Measurements from ENCODE around the gene CMTM2. TPM values are rescaled to one million over a fixed set of nuclear protein-coding genes. Genes with fewer than 3 reads are reported as not detected.

The CMTM2 gene
- total RNA-seq, 2 donors from 2014 or later = 0.78 to 1.3 TPM

- Mint-ChIP-seq H3K4me3 (peak overlapping the region; percentile 86), H3K27me3 (no peaks in the 10 kb centered on the region), H3K4me1 (peaks cover 34% of the 10 kb centered on the region)
Measured at GRCh38 chr16:66548068-66548467, 31.2 kb upstream of the CMTM2 start.

GRCh38 chr16:66548868-66549267 is 30.4 kb upstream of the CMTM2 start:
- no peak for ATAC-seq (replicated peaks)
- peak overlapping the region; percentile 86 for H3K4me3 Mint-ChIP-seq
- H3K4me1 Mint-ChIP-seq = peaks cover 42% of the 10 kb centered on the region
- H3K36me3 Mint-ChIP-seq (ENCODE audit: low read depth) = peaks cover 25% of the 10 kb centered on the region
- H3K27me3 Mint-ChIP-seq = no peaks in the 10 kb centered on the region
- peak overlapping the region; percentile 94 for H3K27ac Mint-ChIP-seq
- H3K9me3 Mint-ChIP-seq = no peaks in the 10 kb centered on the region

More at GRCh38 chr16:66548068-66548467, 31.2 kb upstream of the CMTM2 start:
- Mint-ChIP-seq H3K27ac (peak overlapping the region; percentile 94), H3K9me3 (no peaks in the 10 kb centered on the region), H3K36me3 (ENCODE audit: low read depth) (peaks cover 17% of the 10 kb centered on the region)
- ATAC-seq (replicated peaks) = no peak

GRCh38 chr16:66549284-66550131 is 29.8 kb upstream of the CMTM2 start, which contains the start of gene TK2:
Gene TK2, minus strand, starts transcription at chr16:66550122. Its CDS starts 61 bp downstream, at chr16:66550061.
- H3K4me3 Mint-ChIP-seq = peak within 1 kb of the TSS; percentile 97
- peaks cover 48% of the 10 kb centered on the region for H3K4me1 Mint-ChIP-seq
- ATAC-seq (replicated peaks) = peak; percentile 31
- H3K27ac Mint-ChIP-seq = peak within 1 kb of the TSS; percentile 94
- H3K27me3 Mint-ChIP-seq = no peaks in the 10 kb centered on the region
- H3K9me3 Mint-ChIP-seq = no peaks in the 10 kb centered on the region
- H3K36me3 Mint-ChIP-seq (ENCODE audit: low read depth) = peaks cover 31% of the 10 kb centered on the region

GRCh38 chr16:66551348-66551759 is 27.9 kb upstream of the CMTM2 start:
- peak overlapping the region; percentile 99 for H3K27ac Mint-ChIP-seq
- H3K9me3 Mint-ChIP-seq = no peaks in the 10 kb centered on the region
- H3K4me3 Mint-ChIP-seq = peak overlapping the region; percentile 97
- ATAC-seq (replicated peaks) = peak; percentile 55
- no peaks in the 10 kb centered on the region for H3K27me3 Mint-ChIP-seq
- peaks cover 66% of the 10 kb centered on the region for H3K4me1 Mint-ChIP-seq
- peaks cover 50% of the 10 kb centered on the region for H3K36me3 Mint-ChIP-seq (ENCODE audit: low read depth)

GRCh38 chr16:66551788-66552285 is 27.4 kb upstream of the CMTM2 start:
- peak overlapping the region; percentile 99 for H3K27ac Mint-ChIP-seq
- no peaks in the 10 kb centered on the region for H3K9me3 Mint-ChIP-seq
- H3K4me1 Mint-ChIP-seq = peaks cover 66% of the 10 kb centered on the region
- H3K36me3 Mint-ChIP-seq (ENCODE audit: low read depth) = peaks cover 52% of the 10 kb centered on the region
- no peaks in the 10 kb centered on the region for H3K27me3 Mint-ChIP-seq
- peak overlapping the region; percentile 97 for H3K4me3 Mint-ChIP-seq
- peak; percentile 7 for ATAC-seq (replicated peaks)

- peak; percentile 76 for ATAC-seq (replicated peaks)
- H3K27ac Mint-ChIP-seq = peak within 1 kb of the TSS; percentile 99
- H3K27me3 Mint-ChIP-seq = no peaks in the 10 kb centered on the region
- H3K4me3 Mint-ChIP-seq = peak within 1 kb of the TSS; percentile 97
- H3K9me3 Mint-ChIP-seq = no peaks in the 10 kb centered on the region
- H3K36me3 Mint-ChIP-seq (ENCODE audit: low read depth) = peaks cover 56% of the 10 kb centered on the region
- peaks cover 65% of the 10 kb centered on the region for H3K4me1 Mint-ChIP-seq
Measured at GRCh38 chr16:66552286-66553177, 26.7 kb upstream of the CMTM2 start, which contains the start of gene CKLF. Gene CKLF, plus strand, starts transcription at chr16:66552576. Its CDS starts 140 bp downstream, at chr16:66552716.

- peak overlapping the region; percentile 99 for H3K27ac Mint-ChIP-seq
- H3K4me3 Mint-ChIP-seq = peak overlapping the region; percentile 97
- peaks cover 63% of the 10 kb centered on the region for H3K36me3 Mint-ChIP-seq (ENCODE audit: low read depth)
- no peaks in the 10 kb centered on the region for H3K9me3 Mint-ChIP-seq
- no peaks in the 10 kb centered on the region for H3K27me3 Mint-ChIP-seq
- H3K4me1 Mint-ChIP-seq = peaks cover 61% of the 10 kb centered on the region
- ATAC-seq (replicated peaks) = peak; percentile 2
Measured at GRCh38 chr16:66553223-66553622, 26.0 kb upstream of the CMTM2 start.

- H3K27ac Mint-ChIP-seq = peak overlapping the region; percentile 99
- H3K9me3 Mint-ChIP-seq = no peaks in the 10 kb centered on the region
- H3K36me3 Mint-ChIP-seq (ENCODE audit: low read depth) = peaks cover 71% of the 10 kb centered on the region
- peaks cover 56% of the 10 kb centered on the region for H3K4me1 Mint-ChIP-seq
- H3K4me3 Mint-ChIP-seq = peak overlapping the region; percentile 97
- no peaks in the 10 kb centered on the region for H3K27me3 Mint-ChIP-seq
- no peak for ATAC-seq (replicated peaks)
Measured at GRCh38 chr16:66554021-66554420, 25.2 kb upstream of the CMTM2 start.

- Mint-ChIP-seq H3K36me3 (ENCODE audit: low read depth) (peaks cover 76% of the 10 kb centered on the region), H3K4me3 (peak overlapping the region; percentile 97), H3K4me1 (peaks cover 55% of the 10 kb centered on the region), H3K27me3 (no peaks in the 10 kb centered on the region), H3K9me3 (no peaks in the 10 kb centered on the region), H3K27ac (peak overlapping the region; percentile 99)
- no peak for ATAC-seq (replicated peaks)
Measured at GRCh38 chr16:66554495-66554894, 24.8 kb upstream of the CMTM2 start.

- H3K36me3 Mint-ChIP-seq (ENCODE audit: low read depth) = peaks cover 94% of the 10 kb centered on the region
- no peaks in the 10 kb centered on the region for H3K27me3 Mint-ChIP-seq
- peaks cover 55% of the 10 kb centered on the region for H3K4me1 Mint-ChIP-seq
- peak overlapping the region; percentile 24 for H3K4me3 Mint-ChIP-seq
- H3K27ac Mint-ChIP-seq = peak overlapping the region; percentile 33
- H3K9me3 Mint-ChIP-seq = no peaks in the 10 kb centered on the region
- no peak for ATAC-seq (replicated peaks)
Measured at GRCh38 chr16:66560107-66560506, 19.2 kb upstream of the CMTM2 start.

GRCh38 chr16:66561381-66562080 is 17.7 kb upstream of the CMTM2 start:
- Mint-ChIP-seq H3K9me3 (no peaks in the 10 kb centered on the region), H3K4me3 (peak overlapping the region; percentile 24), H3K27me3 (no peaks in the 10 kb centered on the region), H3K27ac (peak overlapping the region; percentile 33), H3K36me3 (ENCODE audit: low read depth) (peaks cover 94% of the 10 kb centered on the region), H3K4me1 (peaks cover 44% of the 10 kb centered on the region)
- no peak for ATAC-seq (replicated peaks)

- Mint-ChIP-seq H3K4me3 (peak overlapping the region; percentile 24), H3K27me3 (no peaks in the 10 kb centered on the region), H3K27ac (peak overlapping the region; percentile 12), H3K36me3 (ENCODE audit: low read depth) (peaks cover 99% of the 10 kb centered on the region), H3K4me1 (peaks cover 46% of the 10 kb centered on the region), H3K9me3 (no peaks in the 10 kb centered on the region)
- no peak for ATAC-seq (replicated peaks)
Measured at GRCh38 chr16:66562409-66562808, 16.9 kb upstream of the CMTM2 start.

GRCh38 chr16:66562986-66563385 is 16.3 kb upstream of the CMTM2 start:
- H3K27ac Mint-ChIP-seq = peak overlapping the region; percentile 12

More at GRCh38 chr16:66562986-66563385, 16.3 kb upstream of the CMTM2 start:
- H3K4me1 Mint-ChIP-seq = peaks cover 45% of the 10 kb centered on the region
- no peaks in the 10 kb centered on the region for H3K27me3 Mint-ChIP-seq
- no peaks in the 10 kb centered on the region for H3K9me3 Mint-ChIP-seq
- H3K4me3 Mint-ChIP-seq = peak overlapping the region; percentile 24
- peaks cover 99% of the 10 kb centered on the region for H3K36me3 Mint-ChIP-seq (ENCODE audit: low read depth)
- ATAC-seq (replicated peaks) = no peak

Measured in activated T-helper 17 cell treated with anti-CD3 and anti-CD28 coated beads, Interleukin-2, amount 50 U/mL, for 72 hours (primary cell).